Adrenal gland (tissue), 12 donors: ENCODE measurements around the gene FCHSD1. TPM values are rescaled to one million over a fixed set of nuclear protein-coding genes. Genes with fewer than 3 reads are reported as not detected.

Source experiments
- DNase-seq, 7 donors: peaks; one replicate each; pipeline ENCODE4 v3.0.0-alpha.2; 2019 to 2020
- H3K27ac ChIP-seq, 5 donors: fragments of 200-600 bp; sonication (generic) in 4 of 5; 1 replicate in 3 of 5; 2 replicates in 2 of 5; pipeline versions ENCODE4 v1.5.1 to v1.8.0; 2016 to 2020; ENCODE audit warnings: mild to moderate bottlenecking in 1 of 5
- H3K27me3 ChIP-seq: fragments of 200-600 bp; 2 replicates; pipeline ENCODE4 v1.8.0; 2021
- H3K36me3 ChIP-seq, 2 donors: fragments of 200-600 bp; replicated peaks in 1 of 2; 1 replicate in 1 of 2; 2 replicates in 1 of 2; pipeline versions ENCODE4 v1.5.1 to v1.8.0; 2018 to 2022
- H3K4me1 ChIP-seq, 2 donors: fragments of 200-600 bp; replicated peaks in 1 of 2; 1 replicate in 1 of 2; 2 replicates in 1 of 2; pipeline versions ENCODE4 v1.5.1 to v1.8.0; 2018 to 2021
- H3K4me3 ChIP-seq, 4 donors: fragments of 200-600 bp; sonication (generic) in 3 of 4; one replicate each; pipeline ENCODE4 v1.5.1; 2016 to 2018
- H3K9me3 ChIP-seq, 3 donors: fragments of 200-600 bp; sonication (generic) in 1 of 3; replicated peaks in 1 of 3; 1 replicate in 2 of 3; 2 replicates in 1 of 3; pipeline versions ENCODE4 v1.5.1 to v1.8.0; 2016 to 2021
- POLR2A ChIP-seq, 2 donors: fragments of 450-650 bp; IDR thresholded peaks; one replicate each; pipeline ENCODE4 v1.6.1; 2017; ENCODE audit warnings: antibody characterized with exemption in 2 of 2, mild to moderate bottlenecking in 2 of 2, moderate library complexity in 1 of 2
- WGBS, 4 donors: extraction: QIAGEN DNeasy Blood & Tissue Kit in 2 of 4; methylation state at CpG; one replicate each; pipeline versions ENCODE4 v1.1.5 to v1.1.7; 2013 to 2017; 5-methylcytosine and 5-hydroxymethylcytosine counted together
- intact Hi-C, 2 donors: fragments of 100-400 bp; cut with DNase I; formaldehyde crosslinking; loops; one replicate each; pipeline versions ENCODE4 v1.14.1 to v1.15.0; 2022 to 2023
- polyA plus RNA-seq, 3 donors: library from polyadenylated mRNA; stranded (reverse); fragments of 200-250 nt in 2 of 3; fragments of 350-450 nt in 1 of 3; fragmentation: Illumina TruSeq in 1 of 3; extraction: RNeasy Lipid Tissue Mini Kit (QIAGEN cat#74804) in 1 of 3; gene quantifications; one replicate each; pipeline ENCODE4 v1.2.3, GENCODE V29; 2013 to 2014
- total RNA-seq, 9 donors: library from RNA; depleted of rRNA in 4 of 9; stranded (reverse); fragments of >200 nt in 4 of 9; fragments of 120-200 nt in 1 of 9; fragmentation: NEBNext Ultra II Directional in 1 of 9; extraction: Animal tissue kit (Norgen Biotek cat#: 25700) in 1 of 9; gene quantifications; one replicate each; pipeline versions ENCODE4 v1.1.0 to v1.2.4, GENCODE V29; 2013 to 2023
- TF ChIP-seq, protein P1 (sequence below), 6 experiments: fragments of 450-650 bp in 4 of 6; fragments of 200-600 bp in 2 of 6; sonication (generic) in 1 of 6; IDR thresholded peaks; 1 replicate in 5 of 6; 2 replicates in 1 of 6; pipeline versions ENCODE4 v1.5.1 to v1.8.0; 2016 to 2021; ENCODE audit warnings: antibody characterized with exemption in 6 of 6, mild to moderate bottlenecking in 2 of 6, moderate library complexity in 1 of 6
- donor health status: healthy with polysubstance abuse.
- donor health status: Bipolar disorder and iron deficiency.
- donor health status: DM: yes; HTN: yes; CAD: no.
- donor health status: DM: no; HTN: no; CAD: no.
- donor health status: DM: no; HTN: no; CAD: no.
- donor health status: DM: yes; HTN: yes; CAD: no.

FCHSD1 gene
- total and polyA plus RNA-seq, 12 donors: 3.7 to 53.9 (median 16.9) TPM

DNA sequence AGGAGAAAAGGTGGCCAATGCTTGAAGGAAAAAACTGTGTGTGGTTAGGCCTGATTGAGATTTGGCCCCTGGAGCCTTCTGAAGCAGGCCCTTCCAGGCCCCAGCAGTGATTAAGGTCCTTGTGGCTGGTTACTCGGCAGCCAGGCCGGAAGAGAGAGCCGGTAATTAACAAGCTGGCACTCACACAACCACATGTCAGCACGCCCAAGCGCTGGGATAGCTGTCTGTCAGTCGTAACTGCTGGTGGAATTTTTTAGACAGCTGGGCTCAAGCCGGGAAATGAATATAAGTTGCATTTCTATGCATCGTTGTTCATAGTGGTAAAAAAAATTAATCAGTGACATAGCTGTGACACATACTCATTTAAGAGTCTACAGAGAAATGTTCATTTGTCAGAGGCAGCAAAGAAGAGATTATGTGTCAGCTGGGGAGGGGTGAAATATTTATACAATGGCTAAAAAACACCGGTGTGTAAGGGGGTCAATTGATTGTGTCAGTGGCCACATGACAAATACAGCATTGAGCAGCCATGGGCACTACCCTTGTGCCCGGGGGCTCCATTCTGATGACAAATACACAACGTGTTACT, 44.5 kb upstream of the FCHSD1 start:
- TF ChIP-seq POLR2A (IDR thresholded peaks at IDR 0.05): no peak
- TF ChIP-seq, protein P1, sequence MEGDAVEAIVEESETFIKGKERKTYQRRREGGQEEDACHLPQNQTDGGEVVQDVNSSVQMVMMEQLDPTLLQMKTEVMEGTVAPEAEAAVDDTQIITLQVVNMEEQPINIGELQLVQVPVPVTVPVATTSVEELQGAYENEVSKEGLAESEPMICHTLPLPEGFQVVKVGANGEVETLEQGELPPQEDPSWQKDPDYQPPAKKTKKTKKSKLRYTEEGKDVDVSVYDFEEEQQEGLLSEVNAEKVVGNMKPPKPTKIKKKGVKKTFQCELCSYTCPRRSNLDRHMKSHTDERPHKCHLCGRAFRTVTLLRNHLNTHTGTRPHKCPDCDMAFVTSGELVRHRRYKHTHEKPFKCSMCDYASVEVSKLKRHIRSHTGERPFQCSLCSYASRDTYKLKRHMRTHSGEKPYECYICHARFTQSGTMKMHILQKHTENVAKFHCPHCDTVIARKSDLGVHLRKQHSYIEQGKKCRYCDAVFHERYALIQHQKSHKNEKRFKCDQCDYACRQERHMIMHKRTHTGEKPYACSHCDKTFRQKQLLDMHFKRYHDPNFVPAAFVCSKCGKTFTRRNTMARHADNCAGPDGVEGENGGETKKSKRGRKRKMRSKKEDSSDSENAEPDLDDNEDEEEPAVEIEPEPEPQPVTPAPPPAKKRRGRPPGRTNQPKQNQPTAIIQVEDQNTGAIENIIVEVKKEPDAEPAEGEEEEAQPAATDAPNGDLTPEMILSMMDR (IDR thresholded peaks at IDR 0.05): no peak
- Histone ChIP-seq H3K4me3 (no peak overlapping the region), H3K27ac (no peak overlapping the region), H3K9me3 (no peaks in the 10 kb centered on the region), H3K4me1 (peaks cover 0 to 4% of the 10 kb centered on the region in 2 donors), H3K27me3 (peaks cover 21% of the 10 kb centered on the region), H3K36me3 (no peaks in the 10 kb centered on the region)
- DNase-seq: no peak
- WGBS, 4 donors: 76 to 83% (median 77%) methylated on average over 10 to 11 of the region's 11 CpGs
- intact Hi-C loops: no loop called here

DNA sequence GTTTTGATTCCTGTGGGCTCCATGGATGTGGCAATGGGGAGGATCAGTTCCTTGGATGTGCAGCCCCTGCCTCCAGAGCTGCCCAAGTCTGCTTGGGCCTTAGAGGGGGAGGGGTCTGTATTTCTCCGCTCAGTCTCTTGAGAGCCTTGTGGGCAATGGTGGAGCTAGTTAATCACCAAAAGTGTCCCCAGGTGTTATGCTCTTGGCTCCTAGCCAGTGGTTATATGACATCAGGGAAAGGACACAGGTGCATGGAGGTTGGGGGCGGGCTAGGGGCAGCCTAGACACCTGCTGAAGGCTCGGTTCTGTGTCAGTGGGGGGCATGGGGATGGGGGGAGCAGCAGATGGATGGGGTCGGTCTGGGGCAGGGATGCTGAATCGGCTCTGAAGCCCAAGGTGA, 43.3 kb upstream of the FCHSD1 start:
- H3K27me3 ChIP-seq: peaks cover 11% of the 10 kb centered on the region
- intact Hi-C loops: loop anchor here in 1 of 2 donors (5.0 kb wide), 1 partner anchor 188 kb away; no protein-coding TSS in a partner anchor
- no peak overlapping the region for H3K27ac ChIP-seq
- DNase-seq: no peak
- TF ChIP-seq POLR2A (IDR thresholded peaks at IDR 0.05): no peak
- TF ChIP-seq, protein P1 (IDR thresholded peaks at IDR 0.05): no peak
- peaks cover 0 to 4% of the 10 kb centered on the region in 2 donors for H3K4me1 ChIP-seq
- H3K4me3 ChIP-seq: no peak overlapping the region
- no peaks in the 10 kb centered on the region for H3K9me3 ChIP-seq
- WGBS, 4 donors: 73 to 85% (median 79%) methylated on average over 4 to 5 of the region's 5 CpGs
- H3K36me3 ChIP-seq: no peaks in the 10 kb centered on the region

DNA sequence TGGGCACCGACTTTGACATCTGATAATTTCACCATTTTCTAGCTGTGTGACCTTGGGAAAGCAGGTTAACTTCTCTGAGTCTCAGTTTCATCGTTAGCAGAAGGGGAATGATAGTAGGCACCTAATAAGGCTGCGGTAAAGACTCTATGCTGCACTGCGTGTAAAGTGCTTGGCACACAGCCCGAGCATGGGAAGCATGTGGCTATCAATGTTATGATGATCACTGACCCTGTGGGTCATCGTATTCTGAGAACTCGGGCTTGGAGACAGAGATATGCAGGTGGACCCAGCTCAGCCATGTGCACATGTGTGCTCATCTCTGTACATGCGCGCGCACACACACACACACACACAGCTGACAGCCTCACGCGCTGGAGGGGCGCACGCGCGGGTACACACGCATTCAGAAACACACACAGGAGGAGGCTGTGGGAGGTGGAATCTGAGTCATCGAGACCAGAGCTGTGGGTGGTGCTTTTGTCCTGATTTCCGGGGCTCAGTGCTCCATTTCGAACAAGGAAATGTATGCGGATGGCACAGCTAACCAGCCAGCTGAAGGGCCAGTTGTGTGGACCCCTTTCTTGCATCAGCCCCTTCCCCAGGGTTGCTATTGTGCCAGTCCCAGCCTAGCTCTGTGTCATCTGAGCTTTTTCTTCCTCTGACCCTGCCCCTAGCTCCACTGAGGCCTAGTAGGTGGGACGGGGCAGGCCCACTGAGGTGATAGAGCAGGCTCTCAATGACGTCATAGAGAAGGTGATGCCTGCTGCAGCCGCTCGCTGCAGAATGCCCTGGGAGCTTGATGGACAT, 41.9 kb upstream of the FCHSD1 start:
- no peaks in the 10 kb centered on the region for H3K36me3 ChIP-seq
- peaks cover 11% of the 10 kb centered on the region for H3K27me3 ChIP-seq
- TF ChIP-seq POLR2A (IDR thresholded peaks at IDR 0.05): no peak
- TF ChIP-seq, protein P1 (IDR thresholded peaks at IDR 0.05): no peak
- no peak overlapping the region for H3K27ac ChIP-seq
- H3K4me3 ChIP-seq: no peak overlapping the region
- intact Hi-C loops: loop anchor here (2.0 to 5.0 kb wide), 2 partner anchors 189 to 268 kb away; no protein-coding TSS in a partner anchor
- no peak for DNase-seq
- peaks cover 0 to 4% of the 10 kb centered on the region in 2 donors for H3K4me1 ChIP-seq
- 39 to 71% (median 67%) methylated on average over 14 to 25 of the region's 25 CpGs for WGBS, 4 donors
- H3K9me3 ChIP-seq: no peaks in the 10 kb centered on the region

DNA sequence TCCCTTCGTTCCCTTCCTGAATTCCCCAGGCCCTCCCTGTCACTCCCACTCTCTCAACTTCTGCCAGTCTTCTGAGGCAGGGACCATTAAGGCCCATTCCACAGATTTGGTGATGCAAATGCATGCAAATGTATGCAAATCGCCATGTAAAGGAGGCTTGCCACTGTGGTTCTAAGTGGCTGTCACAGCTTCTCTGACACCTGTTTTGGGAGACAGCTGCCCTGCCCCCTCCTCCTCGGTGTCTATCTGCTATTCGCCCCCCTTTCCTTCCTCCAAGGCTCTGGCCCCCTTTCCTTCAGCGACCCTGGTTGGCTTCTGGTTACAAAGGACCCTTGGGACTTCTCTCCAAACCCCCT, 41.3 kb upstream of the FCHSD1 start:
- Histone ChIP-seq H3K9me3 (no peaks in the 10 kb centered on the region), H3K4me1 (peaks cover 0 to 4% of the 10 kb centered on the region in 2 donors), H3K27me3 (peaks cover 6% of the 10 kb centered on the region), H3K36me3 (no peaks in the 10 kb centered on the region), H3K27ac (no peak overlapping the region), H3K4me3 (peak overlapping the region in 1 of 4 donors; percentile 25)
- DNase-seq: no peak
- 10 to 31% (median 22%) methylated on average over 5 of the region's 5 CpGs for WGBS, 4 donors
- TF ChIP-seq, protein P1 (IDR thresholded peaks at IDR 0.05): no peak
- TF ChIP-seq POLR2A (IDR thresholded peaks at IDR 0.05): no peak
- intact Hi-C loops: loop anchor here (2.0 to 5.0 kb wide), 2 partner anchors 190 to 268 kb away; no protein-coding TSS in a partner anchor
